GM13977 (cell line): ENCODE data around the gene OPN4.

ENCODE experiments used
- DNase-seq: peaks from one replicate; pipeline ENCODE4 v3.0.0; 2012; ENCODE audit warnings: low spot score
- CTCF ChIP-seq: IDR thresholded peaks from 2 replicates; pipeline ENCODE4 v1.5.1; 2012; ENCODE audit warnings: mild to moderate bottlenecking, control low read depth; ENCODE audit not compliant: insufficient read depth; ENCODE audit errors: extremely low read depth, missing control alignments
- in situ Hi-C: fragments of 300-500 bp; cut with MboI; formaldehyde crosslinking; loops from one replicate; pipeline ENCODE4 v1.12.0; 2022; ENCODE audit warnings: low sequenced_read_pairs, low pct_unique_long_range_greater_than_20kb, mixed read lengths, inconsistent platforms; ENCODE audit not compliant: unreplicated experiment

OPN4 gene

GRCh38 chr10:86657011-86657395 is 2.7 kb downstream of the OPN4 start:
- TF ChIP-seq CTCF: no peak
- DNase-seq: no peak
- in situ Hi-C loops: no loop called here

GRCh38 chr10:86657396-86658011 is 3.2 kb downstream of the OPN4 start:
- in situ Hi-C loops: no loop called here
- DNase-seq: no peak
- TF ChIP-seq CTCF: no peak

GRCh38 chr10:86658261-86658741 is 4.0 kb downstream of the OPN4 start:
- DNase-seq: no peak
- no peak for TF ChIP-seq CTCF

GRCh38 chr10:86658751-86659150 is 4.4 kb downstream of the OPN4 start:
- in situ Hi-C loops: no loop called here
- TF ChIP-seq CTCF: no peak
- DNase-seq: no peak

More at GRCh38 chr10:86658261-86658741, 4.0 kb downstream of the OPN4 start:
- in situ Hi-C loops: no loop called here

GRCh38 chr10:86659161-86659691 is 4.9 kb downstream of the OPN4 start:
- DNase-seq: no peak
- no peak for TF ChIP-seq CTCF
- in situ Hi-C loops: no loop called here

GRCh38 chr10:86659721-86660453 is 5.5 kb downstream of the OPN4 start:
- TF ChIP-seq CTCF: no peak
- in situ Hi-C loops: no loop called here
- DNase-seq: no peak
